Measurements from ENCODE around the gene VEGFA.

DNA sequence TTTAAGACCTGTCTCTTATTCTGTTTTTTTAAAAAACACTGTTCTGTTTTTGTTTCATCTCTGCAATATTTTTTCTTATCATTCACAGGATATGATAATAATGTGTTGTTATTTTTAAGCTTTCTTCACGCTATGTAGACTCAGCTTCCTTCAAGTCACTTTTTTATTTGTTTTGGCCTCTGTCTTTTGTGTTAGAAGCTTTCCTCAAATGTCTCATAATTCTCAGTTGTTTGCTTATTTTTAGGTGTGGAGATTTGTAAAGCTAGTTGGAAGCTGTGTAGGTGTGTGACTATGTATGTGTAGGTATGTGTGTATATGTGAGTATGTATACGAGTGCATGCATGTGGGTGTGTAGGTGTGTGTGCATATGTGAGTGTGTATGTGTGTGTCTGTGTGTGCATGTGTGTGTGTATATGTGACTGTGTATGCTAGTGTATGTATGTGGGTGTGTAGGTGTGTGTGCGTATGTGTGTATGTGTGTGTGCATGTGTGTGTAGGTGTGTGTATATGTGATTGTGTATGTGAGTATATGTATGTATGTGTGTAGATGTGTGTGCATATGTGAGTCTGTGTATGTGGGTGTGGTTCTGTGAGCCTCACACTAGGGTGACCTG is 16.3 kb upstream of the VEGFA start:
- TF ChIP-seq SUZ12 (IDR thresholded peaks at IDR 0.05; ENCODE audit: extremely low read depth, insufficient read depth, insufficient read length), result no peak
- no peak for TF ChIP-seq YY1 (IDR thresholded peaks at IDR 0.05; ENCODE audit: insufficient read depth, insufficient read length)

All from NT2/D1 (cell line).